Measurements from ENCODE around the gene TTYH3. TPM values are rescaled to one million over a fixed set of nuclear protein-coding genes. Genes with fewer than 3 reads are reported as not detected.
A peak's percentile ranks its signal among the peaks of the same experiment; 100 is the strongest.
"Not testable (repeated sequence)": the region's sequence is repeated elsewhere in the genome, so short reads cannot be mapped to it uniquely, and the experiment has no call there.

The TTYH3 gene
- total RNA-seq, 1 donor from 2014 or later = 33.9 TPM

DNA sequence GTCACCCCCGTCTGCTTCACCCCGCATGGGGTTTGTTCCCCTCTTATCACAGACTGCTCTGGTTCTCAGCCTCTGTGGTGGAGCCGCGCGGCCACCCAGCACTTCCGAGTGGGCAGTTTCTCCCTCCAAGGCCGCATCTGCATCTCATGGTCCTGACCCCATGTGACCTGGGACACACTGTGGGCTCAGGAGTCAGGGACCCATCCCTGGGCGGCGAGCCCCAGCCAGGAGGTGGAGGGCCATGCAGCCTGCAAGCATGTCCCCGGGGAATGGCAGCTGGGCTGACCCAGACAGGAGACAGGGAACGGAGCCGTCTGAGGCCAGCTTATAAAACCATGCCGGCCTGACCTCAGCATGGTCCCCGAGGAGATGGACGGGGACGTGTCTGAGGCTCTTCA is 25.2 kb upstream of the TTYH3 start:
- intact Hi-C loops (cut with DNase I) = no loop called here
- H3K9me3 ChIP-seq = no peaks in the 10 kb centered on the region
- H3K4me3 ChIP-seq = no peak overlapping the region
- H3K36me3 ChIP-seq = no peaks in the 10 kb centered on the region
- no peak overlapping the region for H3K27ac ChIP-seq
- H3K27me3 ChIP-seq = no peaks in the 10 kb centered on the region
- no peak for DNase-seq (ENCODE audit: extremely low spot score in 2 of 2)
- H3K4me1 ChIP-seq = peaks cover 15% of the 10 kb centered on the region
- TF ChIP-seq POLR2A (IDR thresholded peaks at IDR 0.05) = no peak
- no peak for TF ChIP-seq POLR2AphosphoS5 (IDR thresholded peaks at IDR 0.05; ENCODE audit: insufficient read depth in 1 of 2, low read depth in 1 of 2)
- TF ChIP-seq, protein P1, sequence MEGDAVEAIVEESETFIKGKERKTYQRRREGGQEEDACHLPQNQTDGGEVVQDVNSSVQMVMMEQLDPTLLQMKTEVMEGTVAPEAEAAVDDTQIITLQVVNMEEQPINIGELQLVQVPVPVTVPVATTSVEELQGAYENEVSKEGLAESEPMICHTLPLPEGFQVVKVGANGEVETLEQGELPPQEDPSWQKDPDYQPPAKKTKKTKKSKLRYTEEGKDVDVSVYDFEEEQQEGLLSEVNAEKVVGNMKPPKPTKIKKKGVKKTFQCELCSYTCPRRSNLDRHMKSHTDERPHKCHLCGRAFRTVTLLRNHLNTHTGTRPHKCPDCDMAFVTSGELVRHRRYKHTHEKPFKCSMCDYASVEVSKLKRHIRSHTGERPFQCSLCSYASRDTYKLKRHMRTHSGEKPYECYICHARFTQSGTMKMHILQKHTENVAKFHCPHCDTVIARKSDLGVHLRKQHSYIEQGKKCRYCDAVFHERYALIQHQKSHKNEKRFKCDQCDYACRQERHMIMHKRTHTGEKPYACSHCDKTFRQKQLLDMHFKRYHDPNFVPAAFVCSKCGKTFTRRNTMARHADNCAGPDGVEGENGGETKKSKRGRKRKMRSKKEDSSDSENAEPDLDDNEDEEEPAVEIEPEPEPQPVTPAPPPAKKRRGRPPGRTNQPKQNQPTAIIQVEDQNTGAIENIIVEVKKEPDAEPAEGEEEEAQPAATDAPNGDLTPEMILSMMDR (IDR thresholded peaks at IDR 0.05) = no peak

DNA sequence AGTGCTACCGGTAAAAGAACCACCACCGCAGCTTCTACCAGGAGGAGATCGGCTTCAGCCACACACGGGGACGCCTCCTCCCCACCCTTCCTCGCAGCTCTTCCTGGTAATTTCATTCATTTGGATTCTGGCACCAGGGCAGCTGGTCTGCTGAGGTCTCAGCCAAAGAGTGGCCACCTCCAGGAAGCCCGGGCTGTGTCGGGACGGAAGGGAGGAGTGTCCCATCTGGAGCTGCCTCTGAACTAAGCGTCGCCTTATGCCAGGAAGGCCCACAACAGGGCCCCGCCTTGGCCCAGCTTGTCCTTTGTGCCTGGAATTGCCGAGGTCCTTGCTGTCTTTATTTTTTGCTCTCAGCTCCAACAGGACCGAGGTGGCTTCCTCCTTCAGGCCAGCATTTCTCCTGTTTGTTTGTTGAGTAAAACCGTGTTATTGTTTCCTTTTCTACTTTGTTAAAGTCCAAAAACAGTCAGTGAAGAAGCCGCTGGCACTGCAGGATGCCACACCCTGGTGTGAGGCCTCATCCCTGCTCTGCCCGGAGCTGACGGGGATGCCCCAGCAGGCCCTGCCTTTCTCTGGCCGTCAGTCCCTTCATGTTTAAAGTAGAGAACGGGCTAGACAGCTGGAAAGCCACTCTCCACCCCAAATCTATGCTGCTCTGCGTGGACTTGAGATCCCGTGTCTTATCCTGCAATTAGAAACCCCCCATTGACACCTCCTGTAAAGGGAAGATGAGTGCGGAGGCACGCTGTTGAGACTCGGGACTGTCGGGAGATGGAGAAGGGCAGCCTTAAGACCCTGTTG is 24.5 kb upstream of the TTYH3 start:
- H3K36me3 ChIP-seq = no peaks in the 10 kb centered on the region
- TF ChIP-seq, protein P1 (IDR thresholded peaks at IDR 0.05) = no peak
- peak; percentile 51 to 72 for TF ChIP-seq POLR2AphosphoS5 (IDR thresholded peaks at IDR 0.05; ENCODE audit: insufficient read depth in 1 of 2, low read depth in 1 of 2)
- peaks cover 15% of the 10 kb centered on the region for H3K4me1 ChIP-seq
- no peak for DNase-seq (ENCODE audit: extremely low spot score in 2 of 2)
- no peak overlapping the region for H3K4me3 ChIP-seq
- no peaks in the 10 kb centered on the region for H3K9me3 ChIP-seq
- no peaks in the 10 kb centered on the region for H3K27me3 ChIP-seq
- H3K27ac ChIP-seq = peak overlapping the region; percentile 11
- intact Hi-C loops (cut with DNase I) = no loop called here

DNA sequence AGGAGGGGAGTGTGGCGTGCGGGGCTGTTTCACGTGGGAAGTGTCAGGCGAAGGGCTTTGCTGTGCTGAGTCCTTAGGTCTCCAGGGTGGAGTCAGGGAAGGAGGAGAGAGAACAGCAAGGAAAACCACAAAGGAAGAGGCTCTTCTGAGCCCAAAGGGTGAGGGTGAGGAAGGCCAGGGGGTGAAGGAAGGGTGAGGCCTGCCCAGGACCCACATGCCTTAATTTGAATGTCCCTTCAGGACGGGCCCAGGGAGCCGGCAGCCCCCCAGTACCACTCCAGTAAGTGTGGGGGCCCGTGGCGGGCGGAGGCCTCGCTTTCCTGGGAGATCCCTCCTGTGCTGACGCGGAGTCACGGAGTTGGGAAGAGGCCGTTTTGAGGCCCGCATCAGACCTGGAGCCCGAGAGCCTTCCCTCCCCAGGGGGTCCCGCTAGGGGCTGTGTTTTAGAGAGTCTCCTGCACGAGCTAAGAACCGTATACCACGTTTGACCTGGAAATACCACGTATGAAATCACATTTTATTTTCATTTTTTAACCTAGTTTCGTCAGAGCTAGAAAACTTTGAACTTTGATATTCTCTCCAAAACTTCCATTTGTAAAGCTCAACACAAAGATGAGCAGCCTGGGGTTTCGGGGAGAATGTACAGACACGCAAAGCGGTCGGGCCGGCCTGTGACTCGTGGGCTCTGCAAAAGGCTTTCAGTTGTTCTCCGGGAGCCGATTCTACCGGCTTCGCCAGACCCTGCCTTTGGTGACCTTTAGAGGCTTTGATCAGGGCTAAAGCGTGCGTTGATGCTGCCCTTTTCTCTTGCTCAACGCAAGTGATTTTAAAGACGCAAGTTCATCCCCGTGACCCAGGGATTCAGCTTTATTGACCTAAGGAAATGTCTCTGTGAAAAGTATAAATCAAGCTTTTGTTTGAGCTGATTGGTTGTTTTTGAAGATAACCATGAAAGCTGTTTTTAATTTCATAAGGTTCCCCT is 23.6 kb upstream of the TTYH3 start:
- TF ChIP-seq, protein P1 (IDR thresholded peaks at IDR 0.05) = no peak
- TF ChIP-seq POLR2AphosphoS5 (IDR thresholded peaks at IDR 0.05; ENCODE audit: insufficient read depth in 1 of 2, low read depth in 1 of 2) = no peak
- TF ChIP-seq POLR2A (IDR thresholded peaks at IDR 0.05) = no peak
- Histone ChIP-seq H3K9me3 (no peaks in the 10 kb centered on the region), H3K36me3 (no peaks in the 10 kb centered on the region), H3K4me3 (no peak overlapping the region), H3K27ac (peak overlapping the region; percentile 11), H3K4me1 (peaks cover 15% of the 10 kb centered on the region), H3K27me3 (no peaks in the 10 kb centered on the region)
- no peak for DNase-seq (ENCODE audit: extremely low spot score in 2 of 2)
- intact Hi-C loops (cut with DNase I) = no loop called here

DNA sequence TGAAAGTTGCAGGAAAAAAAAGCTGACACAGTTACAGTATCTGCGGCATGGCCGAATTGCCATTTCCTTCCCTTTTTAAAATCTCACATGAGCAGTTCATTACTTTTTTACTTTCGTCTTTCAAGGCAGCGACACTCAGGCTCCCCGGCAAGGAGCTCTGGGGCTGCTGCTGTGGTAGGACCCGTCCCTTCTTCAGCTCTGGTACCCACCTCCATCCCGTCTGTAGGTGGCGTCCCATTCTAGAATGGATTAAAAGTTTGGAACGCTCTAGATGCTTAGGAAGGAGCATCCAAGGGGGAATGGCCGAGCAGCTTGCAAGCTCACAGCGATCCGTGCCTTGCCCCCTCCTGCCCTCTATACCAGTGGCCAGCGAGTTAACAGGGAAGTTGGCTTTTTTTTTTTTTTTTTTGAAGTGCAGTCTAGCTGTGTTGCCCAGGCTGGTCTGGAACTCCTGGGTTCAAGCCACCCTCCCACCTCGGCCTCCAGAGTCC is 22.8 kb upstream of the TTYH3 start:
- no peak for DNase-seq (ENCODE audit: extremely low spot score in 2 of 2)
- H3K4me3 ChIP-seq = no peak overlapping the region
- no peak overlapping the region for H3K27ac ChIP-seq
- intact Hi-C loops (cut with DNase I) = no loop called here
- H3K4me1 ChIP-seq = peaks cover 21% of the 10 kb centered on the region
- no peaks in the 10 kb centered on the region for H3K9me3 ChIP-seq
- TF ChIP-seq POLR2A (IDR thresholded peaks at IDR 0.05) = no peak
- TF ChIP-seq, protein P1 (IDR thresholded peaks at IDR 0.05) = no peak
- TF ChIP-seq POLR2AphosphoS5 (IDR thresholded peaks at IDR 0.05; ENCODE audit: insufficient read depth in 1 of 2, low read depth in 1 of 2) = no peak
- no peaks in the 10 kb centered on the region for H3K27me3 ChIP-seq
- H3K36me3 ChIP-seq = no peaks in the 10 kb centered on the region

DNA sequence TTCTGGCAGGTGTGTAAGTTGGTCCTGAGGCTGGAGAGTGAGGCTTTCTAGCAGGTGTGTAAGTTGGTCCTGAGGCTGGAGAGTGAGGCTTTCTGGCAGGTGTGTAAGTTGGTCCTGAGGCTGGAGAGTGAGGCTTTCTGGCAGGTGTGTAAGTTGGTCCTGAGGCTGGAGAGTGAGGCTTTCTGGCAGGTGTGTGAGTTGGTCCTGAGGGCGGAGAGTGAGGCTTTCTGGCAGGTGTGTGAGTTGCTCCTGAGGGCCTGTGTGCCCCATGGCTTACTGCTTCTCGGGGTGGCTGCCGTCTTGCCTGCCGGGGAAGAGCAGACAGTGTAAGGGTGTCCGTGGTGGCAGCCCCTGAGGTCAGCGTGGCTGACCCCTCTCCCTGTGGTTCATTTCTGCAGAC is 22.1 kb upstream of the TTYH3 start:
- H3K27ac ChIP-seq; DNase-seq (ENCODE audit: extremely low spot score in 2 of 2); H3K9me3 ChIP-seq; H3K36me3 ChIP-seq; H3K4me3 ChIP-seq; H3K27me3 ChIP-seq; intact Hi-C loops (cut with DNase I): not testable (repeated sequence)
- peaks cover 22% of the 10 kb centered on the region for H3K4me1 ChIP-seq

All from vagina (tissue), 2 donors.